HG03439 (cell line): ENCODE data around the gene EPPIN.

Source experiments
- ATAC-seq: cut with Tn5 transposase; IDR thresholded peaks from one replicate; pipeline ENCODE4 v1.9.1; 2021; ENCODE audit warnings: mild to moderate bottlenecking, moderate library complexity; ENCODE audit not compliant: unreplicated experiment

The EPPIN gene

GRCh38 chr20:45539382-45539781, 7.8 kb downstream of the EPPIN start, which contains the start of gene WFDC6:
Gene WFDC6 (minus strand): TSS chr20:45539482. CDS start chr20:45539407, 75 bp downstream.
- ATAC-seq, result no peak

- ATAC-seq, result no peak
Measured at GRCh38 chr20:45538209-45538799, 8.9 kb downstream of the EPPIN start.

- ATAC-seq, result no peak
Measured at GRCh38 chr20:45527294-45527693, 19.9 kb downstream of the EPPIN start.

- ATAC-seq, result no peak
Measured at GRCh38 chr20:45523821-45524220, 23.4 kb downstream of the EPPIN start.

GRCh38 chr20:45518282-45518681, 28.9 kb downstream of the EPPIN start:
- ATAC-seq, result no peak

GRCh38 chr20:45515147-45515913, 31.9 kb downstream of the EPPIN start, which contains the start of gene SPINT3:
Gene SPINT3 (minus strand): TSS chr20:45515622. CDS start chr20:45515608, 14 bp downstream.
- no peak for ATAC-seq

GRCh38 chr20:45510242-45510862, 36.8 kb downstream of the EPPIN start:
- no peak for ATAC-seq

- no peak for ATAC-seq
Measured at GRCh38 chr20:45509091-45509490, 38.1 kb downstream of the EPPIN start.

GRCh38 chr20:45508068-45508886, 38.9 kb downstream of the EPPIN start:
- no peak for ATAC-seq

GRCh38 chr20:45507011-45507820, 40.0 kb downstream of the EPPIN start:
- no peak for ATAC-seq

- ATAC-seq, result no peak
Measured at GRCh38 chr20:45506398-45506797, 40.8 kb downstream of the EPPIN start.

GRCh38 chr20:45503403-45503802, 43.8 kb downstream of the EPPIN start:
- no peak for ATAC-seq

- ATAC-seq, result no peak
Measured at GRCh38 chr20:45502561-45502960, 44.6 kb downstream of the EPPIN start.

- ATAC-seq, result no peak
Measured at GRCh38 chr20:45501600-45501999, 45.6 kb downstream of the EPPIN start.

GRCh38 chr20:45500022-45500421, 47.2 kb downstream of the EPPIN start:
- no peak for ATAC-seq

GRCh38 chr20:45497971-45498494, 49.2 kb downstream of the EPPIN start:
- ATAC-seq, result no peak

- no peak for ATAC-seq
Measured at GRCh38 chr20:45496166-45496565, 51.0 kb downstream of the EPPIN start.

- no peak for ATAC-seq
Measured at GRCh38 chr20:45495501-45495941, 51.7 kb downstream of the EPPIN start.
